GM20000 (cell line): ENCODE results near the gene CDH13.

ENCODE experiments used
- DNase-seq: peaks from one replicate; pipeline ENCODE4 v3.0.0; 2012; ENCODE audit warnings: low spot score
- CTCF ChIP-seq: IDR thresholded peaks from 2 replicates; pipeline ENCODE4 v1.5.1; 2012; ENCODE audit warnings: mild to moderate bottlenecking, control low read depth; ENCODE audit errors: extremely low read depth, missing control alignments

Gene CDH13

GRCh38 chr16:82819286-82819685 is 192.5 kb downstream of the CDH13 start:
- TF ChIP-seq CTCF = no peak

GRCh38 chr16:82820855-82821254 is 194.1 kb downstream of the CDH13 start:
- DNase-seq = no peak
- no peak for TF ChIP-seq CTCF

More at GRCh38 chr16:82819286-82819685, 192.5 kb downstream of the CDH13 start:
- DNase-seq = no peak

GRCh38 chr16:82824408-82824807 is 197.6 kb downstream of the CDH13 start:
- no peak for TF ChIP-seq CTCF
- no peak for DNase-seq

GRCh38 chr16:82829301-82829700 is 202.5 kb downstream of the CDH13 start:
- no peak for TF ChIP-seq CTCF
- no peak for DNase-seq

- DNase-seq = no peak
- TF ChIP-seq CTCF = no peak
Observed at GRCh38 chr16:82830944-82831343, 204.2 kb downstream of the CDH13 start.

GRCh38 chr16:82832821-82833220 is 206.1 kb downstream of the CDH13 start:
- TF ChIP-seq CTCF = no peak
- no peak for DNase-seq

- no peak for TF ChIP-seq CTCF
- no peak for DNase-seq
Observed at GRCh38 chr16:82833378-82833993, 206.7 kb downstream of the CDH13 start.
